ENCODE measurements around the gene TPCN1.
"Not testable (repeated sequence)": the region's sequence is repeated elsewhere in the genome, so short reads cannot be mapped to it uniquely, and the experiment has no call there.

The TPCN1 gene

GRCh38 chr12:113197518-113198077 is 23.7 kb upstream of the TPCN1 start:
- DNase-seq: no peak

- no peak for DNase-seq
Measured at GRCh38 chr12:113198296-113198695, 23.0 kb upstream of the TPCN1 start.

DNA sequence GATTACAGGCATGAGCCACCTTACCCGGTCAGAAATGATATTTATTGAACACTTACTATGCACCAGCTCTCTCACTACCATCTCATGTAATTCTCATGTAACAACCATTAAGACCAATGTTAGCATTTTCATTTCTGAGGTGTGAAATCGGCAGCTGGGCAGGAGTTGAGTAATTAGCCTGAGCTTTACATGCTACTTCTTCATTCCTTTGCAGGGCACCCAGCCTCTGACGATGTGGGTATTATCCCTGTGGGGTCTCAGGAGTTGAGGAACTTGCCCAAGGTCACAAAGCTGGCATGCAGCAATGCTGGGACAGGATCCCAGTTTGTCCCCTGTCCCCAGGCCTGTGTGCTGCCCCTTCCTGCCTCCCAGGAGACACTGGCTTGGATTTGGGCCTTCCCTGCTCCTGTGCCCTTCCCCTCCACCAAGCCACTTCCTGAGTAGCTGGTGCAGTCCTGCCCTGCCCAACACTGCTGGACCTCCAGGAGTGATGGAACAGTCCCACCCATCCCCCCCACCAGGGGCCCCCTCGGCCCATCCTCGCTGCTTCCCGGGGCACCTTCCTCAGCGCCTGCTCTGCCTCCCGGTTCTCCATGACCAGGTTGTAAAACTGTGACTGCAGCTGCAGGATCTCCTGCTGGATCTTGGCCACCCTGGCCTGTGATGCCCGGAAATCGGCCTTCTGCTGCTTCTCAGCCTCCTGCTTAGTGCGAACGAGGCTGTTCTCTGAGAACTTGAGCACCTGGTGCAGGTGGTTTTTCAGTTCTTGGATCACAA is 21.1 kb upstream of the TPCN1 start:
- DNase-seq: no peak

GRCh38 chr12:113201187-113202177 is 19.8 kb upstream of the TPCN1 start:
- DNase-seq: no peak

DNA sequence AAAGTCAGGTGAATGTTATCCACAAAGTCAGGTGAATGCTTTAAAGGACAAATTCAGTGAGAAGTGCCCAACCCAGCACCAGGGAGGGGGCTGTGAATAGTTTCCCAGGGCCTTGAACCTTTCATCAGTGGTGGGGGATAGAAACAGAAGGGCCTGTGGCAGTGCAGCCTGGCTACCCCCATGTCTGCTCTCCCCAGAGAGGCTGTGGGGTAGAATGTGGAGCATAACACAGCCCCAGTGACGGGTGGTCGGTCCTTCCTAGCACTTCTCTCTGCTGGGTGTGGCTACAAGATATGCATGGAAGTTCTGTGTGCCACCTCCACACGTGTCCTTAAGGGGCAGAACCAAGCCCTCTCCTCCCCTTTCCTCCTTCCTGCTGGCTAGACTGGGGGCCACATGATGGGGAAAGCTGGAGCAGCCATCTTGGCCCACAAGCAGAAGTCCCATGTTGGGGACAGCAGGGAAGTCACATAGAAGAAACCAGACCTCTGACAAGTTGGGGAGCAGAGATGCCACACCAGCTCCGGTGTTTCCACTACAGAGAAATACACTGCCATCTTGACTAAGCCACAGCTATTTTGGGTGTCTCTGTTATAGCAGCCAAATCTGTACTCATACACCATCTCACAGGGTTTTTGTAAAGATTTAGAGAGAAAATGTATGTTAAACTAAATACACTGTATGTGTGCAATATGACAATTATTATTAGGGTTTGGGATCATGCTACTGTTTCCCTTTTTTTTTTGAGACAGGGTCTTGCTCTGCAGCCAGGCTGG is 18.8 kb upstream of the TPCN1 start:
- no peak for DNase-seq

DNA sequence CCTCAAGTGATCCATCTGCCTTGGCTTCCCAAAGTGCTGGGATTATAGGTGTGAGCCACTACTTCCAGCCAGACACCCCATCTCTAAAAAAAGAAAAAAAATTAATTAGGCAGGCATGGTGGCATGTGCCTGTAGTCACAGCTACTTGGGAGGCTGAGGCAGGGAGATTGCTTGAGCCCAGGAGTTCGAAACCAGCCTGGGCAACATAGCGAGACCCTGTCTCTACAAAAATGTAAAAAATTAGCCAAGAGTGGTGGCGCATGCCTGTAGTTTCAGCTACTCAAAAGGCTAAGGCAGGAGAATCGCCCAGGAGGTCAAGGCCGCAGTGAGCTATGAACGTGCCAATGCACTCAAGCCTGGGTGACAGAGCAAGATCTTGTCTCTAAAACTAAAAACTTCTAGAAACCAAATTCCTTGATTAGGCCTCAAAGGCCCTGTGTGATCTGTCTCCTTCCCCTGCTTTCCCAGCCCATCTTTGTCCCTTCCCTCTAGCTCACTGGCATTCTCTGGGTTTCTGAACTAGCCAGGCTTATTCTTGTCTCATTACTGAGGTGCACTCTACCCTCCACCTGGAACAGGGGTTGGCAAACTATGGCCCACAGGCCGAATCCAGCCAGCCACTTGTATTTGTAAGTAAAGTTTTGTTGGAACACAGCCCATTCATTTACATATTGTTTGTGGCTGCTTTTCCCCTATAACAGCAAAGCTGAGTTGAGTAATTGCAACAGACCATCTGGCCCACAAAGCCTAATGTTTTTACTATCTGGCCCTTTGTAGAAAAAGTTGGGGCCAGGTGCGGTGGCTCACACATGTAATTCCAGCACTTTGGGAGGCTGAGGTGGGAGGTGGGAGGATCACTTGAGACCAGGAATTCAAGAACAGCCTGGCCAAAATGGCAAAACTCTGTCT is 17.2 kb upstream of the TPCN1 start:
- no peak for DNase-seq

GRCh38 chr12:113204804-113205203 is 16.5 kb upstream of the TPCN1 start:
- no peak for DNase-seq

DNA sequence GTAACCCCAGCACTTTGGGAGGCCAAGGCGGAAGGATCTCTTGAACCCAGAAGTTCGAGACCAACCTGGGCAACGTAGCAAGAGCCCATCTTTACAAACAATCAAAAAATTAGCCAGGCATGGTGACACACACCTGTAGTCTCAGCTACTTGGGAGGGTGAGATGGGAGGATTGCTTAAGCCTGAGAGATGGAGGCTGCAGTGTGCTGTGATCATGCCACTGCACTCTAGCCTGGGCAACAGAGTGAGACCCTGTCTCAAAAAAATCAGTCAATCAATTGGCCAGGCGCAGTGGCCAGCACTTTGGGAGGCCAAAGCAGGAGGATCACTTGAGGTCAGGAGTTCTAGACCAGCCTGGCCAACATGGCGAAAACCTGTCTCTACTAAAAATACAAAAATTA is 14.5 kb upstream of the TPCN1 start:
- DNase-seq: not testable (repeated sequence)

DNA sequence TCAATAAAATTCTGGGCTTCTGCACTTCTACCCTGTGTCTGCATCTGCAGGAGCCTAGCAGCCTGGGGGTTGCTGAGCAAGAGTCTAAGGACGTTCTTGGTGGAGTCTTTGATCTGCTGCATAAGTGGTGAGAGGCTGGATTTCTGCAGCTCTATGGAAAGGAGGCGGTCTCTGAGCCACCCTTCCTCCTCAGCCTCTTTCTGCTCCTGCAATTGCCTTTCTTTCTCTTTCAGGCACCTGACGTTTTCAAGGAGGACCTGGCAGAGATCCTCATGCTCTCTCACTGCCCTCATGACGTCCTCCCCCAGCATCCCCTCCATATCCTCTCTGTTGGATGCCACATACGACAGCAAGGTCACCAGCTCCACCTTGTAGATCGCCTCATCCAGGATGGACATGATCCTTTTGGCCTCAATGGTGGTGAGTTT is 13.6 kb upstream of the TPCN1 start:
- no peak for DNase-seq

GRCh38 chr12:113208041-113208934 is 13.0 kb upstream of the TPCN1 start:
- no peak for DNase-seq

DNA sequence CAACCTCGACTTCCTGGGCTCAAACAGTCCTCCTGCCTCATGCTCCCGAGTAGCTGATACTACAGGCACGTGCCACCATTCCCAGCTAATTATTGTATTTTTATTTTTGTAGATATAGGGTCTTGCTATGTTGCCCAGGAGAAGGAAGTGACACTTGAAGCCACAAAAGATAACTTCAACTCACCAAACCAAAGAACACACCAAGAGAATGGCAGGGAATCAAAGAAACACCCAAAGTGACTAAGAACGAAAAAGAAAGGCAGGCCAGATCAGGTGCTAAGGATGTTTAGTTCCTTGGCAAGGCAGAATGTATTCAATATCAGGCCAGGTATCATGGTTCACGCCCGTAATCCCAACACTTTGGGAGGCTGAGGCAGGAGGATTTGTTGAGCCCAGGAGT is 10.1 kb upstream of the TPCN1 start:
- no peak for DNase-seq

DNA sequence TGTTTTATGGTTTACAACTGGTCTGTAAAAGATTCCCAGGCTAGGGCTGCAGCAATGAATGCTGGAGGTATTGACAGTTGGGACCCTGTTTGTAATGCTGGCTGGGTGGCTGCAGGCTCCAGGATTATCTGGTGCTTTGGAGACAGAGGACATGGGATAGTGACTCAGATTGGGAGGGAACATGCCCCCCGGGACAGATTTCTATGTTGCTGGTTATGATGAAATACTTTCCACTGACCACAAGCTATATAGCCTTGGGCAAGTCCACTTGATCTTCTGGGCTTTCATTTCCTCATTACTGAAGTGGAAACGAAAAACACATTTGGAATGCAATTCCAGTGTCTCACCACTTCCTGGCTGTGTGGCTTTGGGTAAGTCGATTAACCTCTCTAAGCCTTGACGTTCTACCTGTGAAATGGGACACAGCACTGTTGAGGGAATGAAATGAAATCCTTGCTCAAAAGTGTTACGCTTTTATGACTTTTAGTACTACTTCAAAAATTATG is 6.3 kb upstream of the TPCN1 start:
- DNase-seq: peak; percentile 97

GRCh38 chr12:113216027-113216426 is 5.2 kb upstream of the TPCN1 start:
- DNase-seq: no peak

- no peak for DNase-seq
Measured at GRCh38 chr12:113220593-113221180, 577 bp upstream of the TPCN1 start.

DNA sequence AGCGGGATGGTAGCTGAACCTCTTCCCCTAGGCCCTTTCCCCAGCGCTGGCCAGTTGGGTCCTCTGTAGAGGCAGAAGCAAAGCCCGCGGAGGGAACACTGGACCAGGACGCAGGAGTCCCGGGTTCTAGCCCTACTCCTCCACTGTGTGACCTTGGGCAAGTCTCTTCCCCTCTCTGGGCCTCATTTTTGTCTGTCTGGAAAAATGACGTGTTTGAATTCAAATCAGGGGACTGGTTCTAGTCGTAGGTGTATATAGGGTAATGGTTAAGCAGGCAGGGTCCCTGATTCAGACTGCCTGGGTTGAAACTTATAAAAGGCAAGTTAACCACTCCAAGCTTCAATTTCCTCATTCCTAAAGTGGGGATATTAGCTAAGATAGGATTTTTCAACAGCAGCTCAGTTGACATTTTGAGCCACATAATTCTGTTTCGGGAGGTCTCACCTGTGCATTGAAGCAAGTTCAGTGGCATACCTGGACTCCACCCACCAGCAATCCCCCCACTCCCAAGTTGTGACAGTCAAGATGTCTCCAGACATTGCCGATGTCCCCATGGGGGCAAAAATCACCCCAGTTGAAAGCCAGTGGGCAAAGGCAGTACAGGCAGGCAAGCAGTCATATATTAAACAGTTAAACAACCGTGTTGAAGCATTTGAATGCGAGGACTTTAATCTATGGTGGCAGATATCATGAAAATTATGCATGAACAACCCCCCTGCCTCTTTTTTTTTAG is 899 bp downstream of the TPCN1 start:
- DNase-seq: no peak

GRCh38 chr12:113222730-113223531 is 1.7 kb downstream of the TPCN1 start:
- peak; percentile 90 for DNase-seq

- DNase-seq: no peak
Measured at GRCh38 chr12:113224955-113225354, 3.7 kb downstream of the TPCN1 start.
